HCT116 (cell line): ENCODE measurements around the gene CTSZ. TPM values are rescaled to one million over a fixed set of nuclear protein-coding genes. Genes with fewer than 3 reads are reported as not detected.
A peak's percentile ranks its signal among the peaks of the same experiment; 100 is the strongest.

Source experiments
- ATAC-seq: fragments of 200-7000 bp; cut with Tn5 transposase; 2 replicates; pipeline ENCODE4 v1.9.1; 2020; ENCODE audit warnings: mild to moderate bottlenecking, moderate library complexity
- BruUV-seq: library from RNA; stranded (reverse); fragments of 400-500 nt; replicated peaks from 2 replicates; lab custom pipeline; 2021; lab: Mats Ljungman, UMichigan
- CTCF ChIA-PET: fragments of 300-600 bp; sonication (Branson Sonifier 250); formaldehyde crosslinking; loops from one replicate; lab custom pipeline; 2021; ENCODE audit warnings: antibody characterized with exemption; lab: Charles Lee
- POLR2A ChIA-PET: fragments of 300-600, 350-600 bp; sonication (Branson Sonifier 250); formaldehyde crosslinking; loops from one replicate; lab custom pipeline; 2021; ENCODE audit warnings: antibody characterized with exemption; lab: Charles Lee
- RAD21 ChIA-PET, 2 experiments: fragments of 300-600 bp; sonication (Branson Sonifier 250); formaldehyde crosslinking; loops; one replicate each; lab custom pipeline; 2023; ENCODE audit warnings: low total read pairs in 2 of 2; ENCODE audit not compliant: uncharacterized antibody in 2 of 2, unreplicated experiment in 2 of 2, low non-redundant PET in 1 of 2; lab: Charles Lee
- DNase-seq: peaks from one replicate; pipeline ENCODE4 v3.0.0-alpha.2; 2010; ENCODE audit warnings: low read depth, low spot score
- H2AFZ ChIP-seq: fragments of 200-600 bp; shearing (Covaris generic), sonication (generic); 2 replicates; pipeline ENCODE4 v1.6.1; 2017; ENCODE audit warnings: low read depth, mixed run types, mixed read lengths, antibody characterized with exemption, low read length; ENCODE audit not compliant: poor library complexity, severe bottlenecking
- H3K27ac ChIP-seq: 2 replicates; pipeline ENCODE4 v1.5.1; 2012; ENCODE audit warnings: low read depth, low read length
- H3K27me3 ChIP-seq: fragments of 200-600 bp; sonication (generic); 2 replicates; pipeline ENCODE4 v1.6.1; 2016; ENCODE audit warnings: mixed run types, low read length, mixed read lengths; ENCODE audit not compliant: insufficient read depth
- H3K36me3 ChIP-seq, 2 experiments: fragments of 200-500 bp in 1 of 2; fragments of 200-600 bp in 1 of 2; sonication (Bioruptor generic) in 1 of 2; sonication (generic) in 1 of 2; 2 replicates each; pipeline versions ENCODE4 v1.5.1 to v1.6.1; 2014 to 2016; ENCODE audit warnings: low read length in 2 of 2, inconsistent platforms in 1 of 2, mixed read lengths in 1 of 2, mixed run types in 1 of 2; ENCODE audit not compliant: insufficient read depth in 2 of 2, control insufficient read depth in 1 of 2
- H3K4me1 ChIP-seq, 2 experiments: fragments of 200-600 bp in 1 of 2; sonication (generic) in 1 of 2; 2 replicates each; pipeline versions ENCODE4 v1.5.1 to v1.6.1; 2012 to 2017; ENCODE audit warnings: low read length in 2 of 2, inconsistent platforms in 1 of 2, mild to moderate bottlenecking in 1 of 2, mixed read lengths in 1 of 2, mixed run types in 1 of 2, moderate library complexity in 1 of 2; ENCODE audit not compliant: insufficient read depth in 2 of 2, control insufficient read depth in 1 of 2
- H3K4me2 ChIP-seq: fragments of 200-600 bp; sonication (generic); 2 replicates; pipeline ENCODE4 v1.6.1; 2017; ENCODE audit warnings: mixed run types, low read length, mixed read lengths
- H3K4me3 ChIP-seq, 2 experiments: fragments of 200-600 bp in 1 of 2; sonication (generic) in 1 of 2; replicated peaks in 1 of 2; 2 replicates each; pipeline ENCODE4 v1.5.1; 2011 to 2016; ENCODE audit warnings: low read length in 2 of 2, control low read depth in 1 of 2, low read depth in 1 of 2, mild to moderate bottlenecking in 1 of 2, mixed read lengths in 1 of 2, mixed run types in 1 of 2
- H3K79me2 ChIP-seq: fragments of 200-600 bp; sonication (generic); 2 replicates; pipeline ENCODE4 v1.6.1; 2017; ENCODE audit warnings: mild to moderate bottlenecking, mixed run types, low read length, moderate library complexity, mixed read lengths; ENCODE audit not compliant: insufficient read depth
- H3K9ac ChIP-seq: fragments of 200-600 bp; sonication (generic); 2 replicates; pipeline ENCODE4 v1.6.1; 2016; ENCODE audit warnings: low read length, mixed read lengths
- H3K9me2 ChIP-seq: fragments of 200-600 bp; sonication (generic), shearing (Covaris generic); 2 replicates; pipeline ENCODE4 v1.6.1; 2017; ENCODE audit warnings: mixed run types, mild to moderate bottlenecking, moderate library complexity; ENCODE audit not compliant: insufficient read depth
- H3K9me3 ChIP-seq, 2 experiments: fragments of 200-500 bp in 1 of 2; fragments of 200-600 bp in 1 of 2; sonication (Bioruptor generic) in 1 of 2; sonication (generic) in 1 of 2; 2 replicates each; pipeline ENCODE4 v1.6.1; 2014 to 2017; ENCODE audit warnings: low read length in 2 of 2, mixed read lengths in 2 of 2, inconsistent platforms in 1 of 2, low read depth in 1 of 2, mild to moderate bottlenecking in 1 of 2, mixed run types in 1 of 2, moderate library complexity in 1 of 2; ENCODE audit not compliant: control insufficient read depth in 1 of 2, insufficient read depth in 1 of 2
- H4K20me1 ChIP-seq: fragments of 200-600 bp; sonication (generic), shearing (Covaris generic); 2 replicates; pipeline ENCODE4 v1.6.1; 2017; ENCODE audit warnings: mixed run types, mild to moderate bottlenecking, moderate library complexity; ENCODE audit not compliant: insufficient read depth
- CBX3 ChIP-seq: IDR thresholded peaks from 2 replicates; pipeline ENCODE4 v1.6.1; 2012; ENCODE audit warnings: low read depth
- CEBPB ChIP-seq: IDR thresholded peaks from 2 replicates; pipeline ENCODE4 v1.6.1; 2012; ENCODE audit warnings: low read depth
- ELF1 ChIP-seq: IDR thresholded peaks from 2 replicates; pipeline ENCODE4 v1.6.1; 2012; ENCODE audit warnings: low read depth, borderline replicate concordance
- EZH2phosphoT487 ChIP-seq: fragments of 200-600 bp; IDR thresholded peaks from 2 replicates; pipeline ENCODE4 v1.6.1; 2018; ENCODE audit warnings: antibody characterized with exemption, borderline replicate concordance
- POLR2A ChIP-seq: IDR thresholded peaks from 2 replicates; pipeline ENCODE4 v1.7.0; 2011; ENCODE audit warnings: borderline replicate concordance; ENCODE audit not compliant: insufficient read depth, insufficient read length; ENCODE audit errors: extremely low read depth
- RAD21 ChIP-seq: IDR thresholded peaks from 2 replicates; pipeline ENCODE4 v1.6.1; 2012; ENCODE audit warnings: low read depth, mild to moderate bottlenecking
- TCF7L2 ChIP-seq: IDR thresholded peaks from 2 replicates; pipeline ENCODE4 v1.7.0; 2011; ENCODE audit warnings: borderline replicate concordance, inconsistent platforms; ENCODE audit not compliant: insufficient read depth, insufficient read length; ENCODE audit errors: extremely low read depth
- ZNF274 ChIP-seq: fragments of 200-500 bp; sonication (Bioruptor generic); IDR thresholded peaks from 2 replicates; pipeline ENCODE4 v1.6.1; 2014; ENCODE audit warnings: mild to moderate bottlenecking, low read depth, low read length, inconsistent platforms
- intact Hi-C: fragments of 100-400 bp; cut with micrococcal nuclease; formaldehyde crosslinking; loops from 2 replicates; pipeline ENCODE4 v1.10.0; 2022
- total RNA-seq: library from RNA; stranded (reverse); gene quantifications from one replicate; pipeline ENCODE4 v1.2.1, GENCODE V29; 2021; ENCODE audit not compliant: unreplicated experiment
- TF ChIP-seq, protein P1 (sequence below): IDR thresholded peaks from 2 replicates; pipeline ENCODE4 v1.6.1; 2012
- TF ChIP-seq, protein P2 (sequence below): IDR thresholded peaks from 2 replicates; pipeline ENCODE4 v1.6.1; 2012
- TF ChIP-seq, protein P3 (sequence below): IDR thresholded peaks from 2 replicates; pipeline ENCODE4 v1.6.1; 2011; ENCODE audit warnings: mild to moderate bottlenecking, low read length, moderate library complexity; ENCODE audit not compliant: insufficient replicate concordance; ENCODE audit errors: extremely low read depth

CTSZ gene
- total RNA-seq, 1 experiment from 2014 or later: 100 TPM

DNA sequence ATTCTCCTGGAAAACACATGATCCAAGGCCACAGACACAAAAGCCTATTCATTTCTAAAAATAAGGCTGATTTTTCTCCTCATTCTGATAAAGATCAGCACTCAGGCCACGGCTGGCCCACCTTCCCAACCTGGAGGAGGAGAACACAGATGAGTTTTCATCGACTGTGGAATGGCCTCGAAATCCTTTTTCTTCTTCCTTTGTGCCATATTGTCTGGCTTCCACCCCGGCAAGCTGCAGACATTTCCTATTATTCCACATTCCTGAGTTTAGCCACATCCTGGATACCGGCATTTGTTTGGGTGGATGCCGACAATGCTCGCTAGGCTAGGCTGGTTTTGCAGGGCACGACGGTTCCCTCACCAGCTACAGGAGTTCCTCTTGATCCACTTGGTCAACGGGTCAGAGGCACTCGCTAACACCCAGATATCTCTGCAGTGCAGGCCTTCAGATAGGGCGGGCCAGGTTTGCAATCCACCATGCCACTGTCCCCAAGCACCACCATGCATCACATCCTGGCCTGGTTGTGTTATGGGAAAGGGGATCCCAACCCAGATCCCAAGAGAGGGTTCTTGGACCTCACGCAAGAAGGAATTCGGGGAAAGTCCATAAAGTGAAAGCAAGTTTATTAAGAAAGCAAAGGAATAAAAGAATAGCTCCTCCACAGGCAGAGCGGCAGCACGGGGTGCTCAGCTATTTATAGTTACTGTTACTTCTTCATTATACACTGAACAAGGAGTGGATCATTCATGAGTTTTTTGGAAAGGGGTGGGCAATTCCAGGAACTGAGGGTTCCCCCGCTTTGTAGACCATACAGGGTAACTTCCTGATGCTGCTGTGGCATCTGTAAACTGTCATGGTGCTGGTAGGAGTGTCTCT, 4.2 kb upstream of the CTSZ start:
- Histone ChIP-seq H3K4me3 (no peak overlapping the region), H3K4me1 (peaks cover 9 to 26% of the 10 kb centered on the region in 2 experiments; a peak in 3 of 4 replicates), H3K36me3 (no peaks in the 10 kb centered on the region), H2AFZ (no peak overlapping the region), H3K9ac (no peak overlapping the region), H3K9me2 (no peaks in the 10 kb centered on the region), H4K20me1 (no peaks in the 10 kb centered on the region), H3K27me3 (no peaks in the 10 kb centered on the region), H3K27ac (no peak overlapping the region), H3K4me2 (peak overlapping the region; percentile 15), H3K9me3 (no peaks in the 10 kb centered on the region), H3K79me2 (peaks cover 6% of the 10 kb centered on the region; the same call in 1 of the 2 replicates)
- TF ChIP-seq, protein P1, sequence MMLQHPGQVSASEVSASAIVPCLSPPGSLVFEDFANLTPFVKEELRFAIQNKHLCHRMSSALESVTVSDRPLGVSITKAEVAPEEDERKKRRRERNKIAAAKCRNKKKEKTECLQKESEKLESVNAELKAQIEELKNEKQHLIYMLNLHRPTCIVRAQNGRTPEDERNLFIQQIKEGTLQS: no peak
- TF ChIP-seq ZNF274: no peak
- TF ChIP-seq, protein P2, sequence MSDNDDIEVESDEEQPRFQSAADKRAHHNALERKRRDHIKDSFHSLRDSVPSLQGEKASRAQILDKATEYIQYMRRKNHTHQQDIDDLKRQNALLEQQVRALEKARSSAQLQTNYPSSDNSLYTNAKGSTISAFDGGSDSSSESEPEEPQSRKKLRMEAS: no peak
- no peak for TF ChIP-seq EZH2phosphoT487
- TF ChIP-seq POLR2A: no peak
- TF ChIP-seq, protein P3, sequence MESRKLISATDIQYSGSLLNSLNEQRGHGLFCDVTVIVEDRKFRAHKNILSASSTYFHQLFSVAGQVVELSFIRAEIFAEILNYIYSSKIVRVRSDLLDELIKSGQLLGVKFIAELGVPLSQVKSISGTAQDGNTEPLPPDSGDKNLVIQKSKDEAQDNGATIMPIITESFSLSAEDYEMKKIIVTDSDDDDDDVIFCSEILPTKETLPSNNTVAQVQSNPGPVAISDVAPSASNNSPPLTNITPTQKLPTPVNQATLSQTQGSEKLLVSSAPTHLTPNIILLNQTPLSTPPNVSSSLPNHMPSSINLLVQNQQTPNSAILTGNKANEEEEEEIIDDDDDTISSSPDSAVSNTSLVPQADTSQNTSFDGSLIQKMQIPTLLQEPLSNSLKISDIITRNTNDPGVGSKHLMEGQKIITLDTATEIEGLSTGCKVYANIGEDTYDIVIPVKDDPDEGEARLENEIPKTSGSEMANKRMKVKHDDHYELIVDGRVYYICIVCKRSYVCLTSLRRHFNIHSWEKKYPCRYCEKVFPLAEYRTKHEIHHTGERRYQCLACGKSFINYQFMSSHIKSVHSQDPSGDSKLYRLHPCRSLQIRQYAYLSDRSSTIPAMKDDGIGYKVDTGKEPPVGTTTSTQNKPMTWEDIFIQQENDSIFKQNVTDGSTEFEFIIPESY: no peak
- no peak for TF ChIP-seq ELF1
- TF ChIP-seq TCF7L2: no peak
- TF ChIP-seq CBX3: no peak
- no peak for TF ChIP-seq RAD21
- TF ChIP-seq CEBPB: no peak
- ChIA-PET RAD21 (no interaction called here), CTCF (no interaction called here), POLR2A (interaction anchor here (1.2 kb wide), 1 partner anchor 21 kb away, joined by 4 read pairs; the partner anchor contains the start of gene ATP5F1E)
- no peak for ATAC-seq
- intact Hi-C loops: no loop called here
- DNase-seq: no peak
- BruUV-seq: no TSS peak
